Measurements from ENCODE around the gene SPOP.
"Not testable (repeated sequence)": the region's sequence is repeated elsewhere in the genome, so short reads cannot be mapped to it uniquely, and the experiment has no call there.

SPOP gene

DNA sequence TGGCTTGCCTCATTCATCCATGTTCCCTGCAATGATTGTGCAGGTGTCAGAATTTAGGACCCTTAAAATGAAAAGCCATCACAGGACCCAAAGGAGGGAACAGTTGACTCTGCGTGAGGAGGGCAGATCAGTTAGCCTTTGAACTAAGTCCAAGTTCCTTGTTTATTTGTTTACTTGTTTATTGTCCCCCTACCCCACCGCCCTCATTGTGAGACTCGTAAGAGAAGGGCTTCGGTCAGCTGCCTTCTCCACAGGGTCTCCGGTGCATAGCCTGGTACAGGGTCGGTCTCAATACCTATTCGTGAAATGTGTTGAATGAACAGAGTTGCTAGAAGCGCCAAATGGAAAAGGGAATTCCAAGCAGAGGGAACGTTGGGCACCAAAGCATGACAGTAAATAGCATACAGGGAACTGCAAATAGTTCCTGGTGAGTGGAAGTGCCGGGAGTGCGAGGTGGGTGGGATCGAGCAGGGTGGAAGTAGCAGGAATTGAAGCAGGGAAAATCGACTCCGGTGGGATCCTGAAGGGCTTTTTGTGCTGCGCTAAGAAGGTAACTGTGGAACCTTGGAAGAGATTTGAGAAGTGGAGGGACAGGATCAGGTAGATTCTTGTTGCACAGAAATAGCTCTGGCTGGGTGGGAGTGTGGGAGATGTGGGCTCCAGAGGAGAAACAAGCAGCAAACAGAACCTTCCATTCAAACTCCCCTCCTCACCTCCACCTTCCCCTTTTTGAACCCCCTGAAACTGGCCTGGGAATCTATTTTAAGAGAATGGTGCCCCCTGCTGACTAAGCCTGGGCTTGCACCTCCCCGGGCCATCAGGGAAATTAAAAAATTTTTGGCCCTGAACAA lies 17.2 kb upstream of the SPOP start:
- DNase-seq: no peak

GRCh38 chr17:49692751-49693150 lies 14.9 kb upstream of the SPOP start:
- no peak for DNase-seq

GRCh38 chr17:49691677-49692191 lies 13.8 kb upstream of the SPOP start:
- no peak for DNase-seq

DNA sequence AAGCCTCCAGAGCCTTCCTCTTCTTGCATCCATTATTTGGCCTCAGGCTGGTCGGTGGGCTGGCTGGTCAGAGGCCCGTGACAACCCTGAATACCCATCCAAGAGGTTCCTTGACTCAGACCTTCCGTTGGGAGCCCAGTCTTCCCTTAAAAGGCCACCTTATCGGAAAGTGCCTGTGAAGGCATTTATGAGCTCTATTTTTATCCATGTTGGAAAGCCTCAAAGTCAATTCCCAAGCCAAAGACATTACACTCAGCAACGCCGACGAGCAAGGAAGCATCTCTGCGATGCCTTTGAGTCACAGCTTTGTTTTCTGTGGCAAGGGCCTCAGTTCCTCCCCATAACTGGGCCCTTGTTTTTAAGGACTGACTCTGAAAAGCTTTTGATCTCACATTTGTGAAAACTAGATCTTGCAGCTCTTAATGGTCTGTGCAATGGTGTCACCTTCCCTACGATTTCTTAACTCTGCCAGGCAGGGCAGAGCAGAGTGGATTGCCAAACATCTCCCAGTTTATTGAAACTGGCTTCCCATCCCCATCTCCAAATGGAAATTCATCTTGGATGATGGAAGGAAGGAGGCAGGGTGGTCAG lies 13.3 kb upstream of the SPOP start:
- DNase-seq: peak; percentile 43

GRCh38 chr17:49690256-49690655 lies 12.4 kb upstream of the SPOP start:
- DNase-seq: no peak

GRCh38 chr17:49688848-49689247 lies 11.0 kb upstream of the SPOP start:
- no peak for DNase-seq

DNA sequence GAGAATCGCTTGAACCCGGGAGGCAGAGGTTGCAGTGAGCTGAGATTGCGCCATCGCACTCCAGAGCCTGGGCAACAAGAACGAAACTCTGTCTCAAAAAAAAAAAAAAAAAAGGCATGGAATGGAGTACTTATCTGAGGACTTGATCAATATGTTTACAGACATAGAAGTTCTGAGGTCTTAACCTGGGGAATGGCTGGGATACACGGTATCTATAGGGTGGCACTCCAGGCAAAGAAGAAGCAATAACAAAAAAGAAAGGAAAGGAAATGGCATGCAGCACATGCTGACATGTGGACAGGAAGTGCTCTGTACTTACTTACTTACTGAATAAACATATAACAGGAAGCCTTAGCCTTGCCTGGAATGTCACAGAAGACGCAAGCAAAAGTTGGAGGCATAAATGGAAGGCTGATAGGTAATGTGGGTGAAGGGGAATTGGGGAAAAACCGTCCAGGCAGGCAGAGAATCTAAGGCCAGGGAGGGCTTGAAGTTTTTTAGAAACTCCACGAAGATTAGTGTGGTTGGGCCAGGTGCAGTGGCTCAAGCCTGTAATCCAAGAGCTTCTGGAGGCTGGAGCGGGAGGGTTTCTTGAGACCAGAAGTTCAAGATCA lies 10.1 kb upstream of the SPOP start:
- peak; percentile 37 for DNase-seq

GRCh38 chr17:49681106-49681979 lies 3.4 kb upstream of the SPOP start:
- no peak for DNase-seq

DNA sequence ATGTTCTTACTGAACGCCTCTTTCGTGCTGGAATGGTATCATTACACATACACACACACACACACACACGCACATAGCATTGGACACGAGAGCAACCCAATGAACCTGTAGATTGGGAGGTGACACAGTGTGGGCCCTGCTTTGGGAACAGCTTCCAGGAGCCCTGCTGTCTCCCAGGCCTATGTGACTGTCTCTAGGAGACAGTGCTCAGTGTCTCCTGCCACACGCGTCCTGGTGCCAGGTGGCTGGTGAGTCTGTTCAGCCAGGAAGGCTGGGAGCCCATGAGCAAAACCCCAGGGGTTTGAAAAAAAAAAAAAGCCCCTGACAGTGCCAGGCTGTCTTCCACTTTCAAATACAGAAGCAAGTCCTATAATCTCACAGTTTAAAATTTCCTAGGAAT lies 2.4 kb upstream of the SPOP start:
- no peak for DNase-seq

DNA sequence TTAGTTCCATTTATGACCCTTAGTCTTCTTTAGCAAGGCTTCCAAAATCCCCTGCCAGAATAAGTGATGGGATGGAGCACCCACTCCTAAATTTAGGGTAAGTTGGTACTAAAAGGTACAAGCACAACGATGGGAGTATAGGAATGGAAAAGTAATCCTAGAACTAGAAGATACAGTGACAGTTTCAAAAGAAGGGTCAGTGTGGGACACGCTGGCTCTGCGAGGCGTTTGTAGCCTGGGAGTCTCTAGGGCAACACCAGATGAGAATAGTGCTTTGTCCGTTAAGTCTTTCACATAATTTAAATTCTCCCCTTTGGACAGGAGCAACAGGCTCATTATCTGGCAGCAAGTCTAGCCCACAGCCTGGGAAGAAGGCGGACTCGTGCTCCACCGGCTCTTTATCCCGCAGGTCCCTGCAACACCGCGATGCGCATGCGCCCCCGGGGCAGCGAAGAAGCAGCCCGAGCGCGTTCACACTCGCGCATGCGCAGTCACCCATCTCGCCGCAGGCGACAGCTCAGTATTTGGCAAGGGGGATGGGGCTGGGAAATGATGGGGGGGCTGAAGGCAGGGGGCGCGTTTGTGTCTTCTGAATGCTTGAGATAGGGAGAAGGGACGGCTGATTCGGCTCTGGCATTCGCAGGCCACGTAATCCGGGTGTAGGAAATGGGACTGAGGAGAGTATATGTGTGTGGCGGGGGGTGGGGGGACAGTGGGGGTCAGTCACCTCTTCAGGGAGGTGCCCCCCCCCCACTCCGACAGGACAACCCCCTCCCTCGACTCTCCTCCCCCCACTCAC lies 564 bp downstream of the SPOP start:
- DNase-seq: peak; percentile 92

GRCh38 chr17:49676276-49676868 lies 1.5 kb downstream of the SPOP start:
- no peak for DNase-seq

GRCh38 chr17:49674507-49674906 lies 3.4 kb downstream of the SPOP start:
- no peak for DNase-seq

- DNase-seq: not testable (repeated sequence)
Observed at GRCh38 chr17:49673679-49674078, 4.2 kb downstream of the SPOP start.

- peak; percentile 19 for DNase-seq
Observed at GRCh38 chr17:49670641-49671040, 7.3 kb downstream of the SPOP start.

DNA sequence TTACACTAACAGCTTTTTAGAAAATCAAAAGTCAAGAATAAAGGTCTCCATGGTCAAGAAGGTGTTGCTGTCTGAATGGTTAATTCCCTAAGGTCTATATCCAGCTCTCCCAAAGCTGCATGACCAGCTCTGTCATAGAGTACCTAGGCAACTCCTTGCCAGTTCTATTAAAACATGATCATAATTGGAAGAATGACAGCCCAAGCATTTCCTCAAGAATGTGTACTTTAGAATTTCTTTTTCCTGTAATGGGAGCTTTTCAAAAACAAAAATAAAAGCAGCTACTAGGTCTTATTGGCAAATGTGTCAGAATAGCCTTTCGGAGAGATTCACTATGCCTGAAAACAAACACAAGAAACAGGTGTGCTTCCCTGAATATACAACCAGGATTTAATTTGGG lies 7.9 kb downstream of the SPOP start:
- DNase-seq: no peak

GRCh38 chr17:49667854-49668253 lies 10.0 kb downstream of the SPOP start:
- DNase-seq: no peak

- DNase-seq: no peak
Observed at GRCh38 chr17:49664706-49665211, 13.1 kb downstream of the SPOP start.

DNA sequence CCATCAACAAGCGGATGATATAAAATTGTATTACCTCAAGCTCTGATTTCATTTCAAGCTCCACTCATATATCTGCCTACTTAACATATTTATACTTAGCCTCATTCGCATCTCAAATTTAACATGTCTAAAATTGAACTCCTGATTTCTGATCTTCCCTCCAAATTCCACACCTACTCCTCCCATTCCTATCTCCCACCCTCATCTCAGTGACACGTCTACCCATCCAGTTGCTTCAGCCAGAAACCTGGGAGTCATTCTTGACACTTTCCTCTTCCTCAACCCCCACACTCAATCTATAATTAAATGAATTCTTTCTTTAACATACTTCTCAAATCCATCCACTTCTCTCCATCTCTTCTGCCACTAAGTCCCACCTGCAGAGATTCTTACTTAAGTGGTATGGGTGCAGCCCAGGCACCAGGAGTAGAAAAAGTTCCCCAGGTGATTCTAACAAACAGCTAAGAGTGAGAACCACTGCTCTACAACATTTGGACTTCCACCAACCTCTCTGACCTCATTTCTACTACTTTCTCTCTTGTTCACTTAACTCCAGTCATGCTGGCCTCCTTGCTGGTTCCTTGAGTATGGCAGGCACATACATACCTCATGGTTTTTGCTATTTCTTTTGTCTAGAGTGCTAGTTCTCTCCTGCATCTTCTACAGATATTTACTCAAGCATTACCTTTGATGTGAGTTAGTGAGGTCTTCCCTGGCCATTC lies 18.1 kb downstream of the SPOP start:
- DNase-seq: no peak

- no peak for DNase-seq
Observed at GRCh38 chr17:49656247-49656646, 21.6 kb downstream of the SPOP start.

- no peak for DNase-seq
Observed at GRCh38 chr17:49647256-49647585, 30.7 kb downstream of the SPOP start.

Measured in fibroblast of skin of right quadriceps (primary cell).